ENCODE results near the gene GSDME. TPM values are rescaled to one million over a fixed set of nuclear protein-coding genes. Genes with fewer than 3 reads are reported as not detected.

GSDME gene
- total RNA-seq, 1 donor from 2014 or later = 9.3 TPM

DNA sequence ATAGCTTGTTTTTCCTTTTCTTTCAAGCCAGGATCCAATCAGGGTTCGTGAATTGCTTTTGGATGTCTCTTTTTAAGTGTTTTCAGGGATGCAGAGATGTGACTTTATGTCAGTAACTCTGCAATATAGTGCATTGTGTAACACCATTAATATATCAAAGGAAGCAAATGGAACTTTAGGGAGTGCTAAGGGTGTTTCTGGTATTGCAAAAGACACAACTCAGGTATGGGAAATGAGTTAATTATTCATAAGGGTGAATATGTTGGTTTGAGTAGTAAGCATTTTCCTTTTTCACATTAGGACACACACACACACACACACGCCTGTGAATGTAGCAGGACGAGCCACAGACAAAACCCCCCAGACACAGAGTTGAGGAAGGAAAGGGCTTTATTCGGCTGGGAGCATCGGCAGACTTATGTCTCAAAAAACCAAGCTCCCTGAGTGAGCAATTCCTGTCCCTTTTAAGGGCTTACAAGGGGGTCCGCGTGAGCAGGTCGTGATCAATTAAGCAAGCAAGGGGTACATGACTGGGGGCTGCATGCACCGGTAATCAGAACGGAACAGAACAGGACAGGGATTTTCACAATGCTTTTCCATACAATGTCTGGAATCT is 31.8 kb upstream of the GSDME start:
- no peaks in the 10 kb centered on the region for H3K27me3 Mint-ChIP-seq (ENCODE audit: low read depth)
- no peak overlapping the region for H3K4me3 Mint-ChIP-seq
- peaks cover 21% of the 10 kb centered on the region for H3K9me3 Mint-ChIP-seq
- no peak overlapping the region for H3K27ac Mint-ChIP-seq
- DNase-seq (ENCODE audit: low spot score in 2 of 2, unreplicated experiment in 2 of 2) = no peak
- H3K36me3 Mint-ChIP-seq = no peaks in the 10 kb centered on the region
- H3K4me1 Mint-ChIP-seq = no peaks in the 10 kb centered on the region
- TF ChIP-seq, protein P1, sequence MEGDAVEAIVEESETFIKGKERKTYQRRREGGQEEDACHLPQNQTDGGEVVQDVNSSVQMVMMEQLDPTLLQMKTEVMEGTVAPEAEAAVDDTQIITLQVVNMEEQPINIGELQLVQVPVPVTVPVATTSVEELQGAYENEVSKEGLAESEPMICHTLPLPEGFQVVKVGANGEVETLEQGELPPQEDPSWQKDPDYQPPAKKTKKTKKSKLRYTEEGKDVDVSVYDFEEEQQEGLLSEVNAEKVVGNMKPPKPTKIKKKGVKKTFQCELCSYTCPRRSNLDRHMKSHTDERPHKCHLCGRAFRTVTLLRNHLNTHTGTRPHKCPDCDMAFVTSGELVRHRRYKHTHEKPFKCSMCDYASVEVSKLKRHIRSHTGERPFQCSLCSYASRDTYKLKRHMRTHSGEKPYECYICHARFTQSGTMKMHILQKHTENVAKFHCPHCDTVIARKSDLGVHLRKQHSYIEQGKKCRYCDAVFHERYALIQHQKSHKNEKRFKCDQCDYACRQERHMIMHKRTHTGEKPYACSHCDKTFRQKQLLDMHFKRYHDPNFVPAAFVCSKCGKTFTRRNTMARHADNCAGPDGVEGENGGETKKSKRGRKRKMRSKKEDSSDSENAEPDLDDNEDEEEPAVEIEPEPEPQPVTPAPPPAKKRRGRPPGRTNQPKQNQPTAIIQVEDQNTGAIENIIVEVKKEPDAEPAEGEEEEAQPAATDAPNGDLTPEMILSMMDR (IDR thresholded peaks at IDR 0.05; ENCODE audit: unreplicated experiment) = no peak

DNA sequence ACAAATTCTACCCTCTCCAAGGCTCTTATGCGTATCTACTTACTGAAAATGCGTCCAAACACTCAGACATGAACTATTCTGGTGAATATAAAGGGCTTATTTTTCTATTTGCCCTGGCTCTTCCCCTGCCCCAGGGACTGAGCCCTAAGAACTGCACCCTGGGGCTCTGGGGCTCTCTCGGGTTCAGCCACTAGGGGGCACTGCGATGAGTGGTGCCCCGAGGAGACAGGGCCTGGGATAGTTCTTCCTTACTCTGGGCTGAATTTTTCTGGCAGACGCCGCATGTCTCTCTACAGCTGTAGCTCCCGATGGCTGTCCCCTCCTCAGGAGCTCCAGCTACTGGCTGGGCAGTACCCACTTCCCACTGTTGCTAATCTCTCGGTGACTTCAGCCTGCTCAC is 30.8 kb upstream of the GSDME start:
- TF ChIP-seq, protein P1 (IDR thresholded peaks at IDR 0.05; ENCODE audit: unreplicated experiment) = peak; percentile 47
- no peak for DNase-seq (ENCODE audit: low spot score in 2 of 2, unreplicated experiment in 2 of 2)
- Mint-ChIP-seq H3K9me3 (peaks cover 30% of the 10 kb centered on the region), H3K4me3 (no peak overlapping the region), H3K4me1 (no peaks in the 10 kb centered on the region), H3K36me3 (no peaks in the 10 kb centered on the region), H3K27me3 (ENCODE audit: low read depth) (no peaks in the 10 kb centered on the region), H3K27ac (no peak overlapping the region)

DNA sequence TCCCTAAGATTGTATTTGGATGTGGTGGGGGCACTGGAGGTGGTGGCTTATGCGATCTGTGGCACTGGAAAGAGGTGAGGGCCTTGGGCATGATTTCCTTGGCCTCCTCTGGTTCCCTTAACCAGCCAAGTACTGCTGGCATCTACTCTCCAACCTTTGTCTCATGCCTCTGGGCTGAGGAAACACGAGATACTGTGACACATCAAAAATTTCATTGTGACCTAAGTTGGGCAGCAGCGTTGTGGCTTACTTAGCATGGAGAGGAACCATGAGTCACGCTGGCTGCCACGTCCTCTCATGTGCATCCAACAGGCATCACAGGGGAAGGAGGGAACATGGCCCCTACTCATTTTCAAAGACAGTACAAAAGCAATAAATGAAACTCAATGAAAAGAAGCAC is 29.7 kb upstream of the GSDME start:
- TF ChIP-seq, protein P1 (IDR thresholded peaks at IDR 0.05; ENCODE audit: unreplicated experiment) = no peak
- DNase-seq (ENCODE audit: low spot score in 2 of 2, unreplicated experiment in 2 of 2) = no peak
- no peaks in the 10 kb centered on the region for H3K4me1 Mint-ChIP-seq
- H3K27me3 Mint-ChIP-seq (ENCODE audit: low read depth) = no peaks in the 10 kb centered on the region
- no peak overlapping the region for H3K27ac Mint-ChIP-seq
- H3K4me3 Mint-ChIP-seq = no peak overlapping the region
- peaks cover 30% of the 10 kb centered on the region for H3K9me3 Mint-ChIP-seq
- no peaks in the 10 kb centered on the region for H3K36me3 Mint-ChIP-seq

DNA sequence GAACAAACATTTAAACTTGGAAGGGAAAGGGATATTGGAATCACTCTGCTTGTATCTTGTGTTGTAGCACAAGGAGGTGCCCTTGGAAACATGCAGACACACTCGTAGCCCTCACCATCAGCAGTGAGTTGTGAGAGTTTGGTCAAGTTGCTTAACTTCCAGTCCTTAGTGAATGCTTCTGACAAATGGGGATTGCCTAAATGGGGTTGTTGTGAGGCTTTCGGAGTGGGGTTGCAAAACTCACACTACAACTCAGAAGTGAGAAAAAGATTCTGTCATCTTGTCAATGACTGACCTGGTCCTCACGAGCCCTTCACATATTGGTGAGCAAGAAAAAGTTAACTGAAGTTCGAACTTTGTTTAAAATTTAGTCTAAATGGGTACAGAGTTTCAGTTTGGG is 29.0 kb upstream of the GSDME start:
- TF ChIP-seq, protein P1 (IDR thresholded peaks at IDR 0.05; ENCODE audit: unreplicated experiment) = no peak
- peaks cover 30% of the 10 kb centered on the region for H3K9me3 Mint-ChIP-seq
- H3K4me3 Mint-ChIP-seq = no peak overlapping the region
- no peaks in the 10 kb centered on the region for H3K27me3 Mint-ChIP-seq (ENCODE audit: low read depth)
- no peak overlapping the region for H3K27ac Mint-ChIP-seq
- no peaks in the 10 kb centered on the region for H3K4me1 Mint-ChIP-seq
- no peaks in the 10 kb centered on the region for H3K36me3 Mint-ChIP-seq
- no peak for DNase-seq (ENCODE audit: low spot score in 2 of 2, unreplicated experiment in 2 of 2)

DNA sequence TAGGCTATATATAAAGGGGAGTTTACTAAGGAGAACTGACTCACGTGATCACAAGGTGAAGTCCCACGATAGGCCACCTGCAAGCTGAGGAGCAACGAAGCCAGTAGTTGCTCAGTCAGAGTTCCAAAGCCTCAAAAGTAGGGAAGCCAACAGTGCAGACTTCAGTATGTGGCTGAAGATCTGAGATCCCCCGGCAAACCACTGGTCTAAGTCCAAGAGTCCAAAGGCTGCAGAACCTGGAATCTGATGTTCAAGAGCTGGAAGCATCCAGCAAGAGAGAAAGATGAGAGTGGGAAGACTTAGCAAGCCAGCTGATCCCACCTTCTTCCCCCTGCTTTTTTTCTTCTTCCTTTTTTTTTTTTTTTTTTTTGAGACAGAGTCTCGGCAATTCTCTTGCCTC is 27.0 kb upstream of the GSDME start:
- H3K27ac Mint-ChIP-seq = no peak overlapping the region
- TF ChIP-seq, protein P1 (IDR thresholded peaks at IDR 0.05; ENCODE audit: unreplicated experiment) = no peak
- no peaks in the 10 kb centered on the region for H3K27me3 Mint-ChIP-seq (ENCODE audit: low read depth)
- H3K36me3 Mint-ChIP-seq = no peaks in the 10 kb centered on the region
- no peak overlapping the region for H3K4me3 Mint-ChIP-seq
- DNase-seq (ENCODE audit: low spot score in 2 of 2, unreplicated experiment in 2 of 2) = no peak
- no peaks in the 10 kb centered on the region for H3K4me1 Mint-ChIP-seq
- peaks cover 22% of the 10 kb centered on the region for H3K9me3 Mint-ChIP-seq

DNA sequence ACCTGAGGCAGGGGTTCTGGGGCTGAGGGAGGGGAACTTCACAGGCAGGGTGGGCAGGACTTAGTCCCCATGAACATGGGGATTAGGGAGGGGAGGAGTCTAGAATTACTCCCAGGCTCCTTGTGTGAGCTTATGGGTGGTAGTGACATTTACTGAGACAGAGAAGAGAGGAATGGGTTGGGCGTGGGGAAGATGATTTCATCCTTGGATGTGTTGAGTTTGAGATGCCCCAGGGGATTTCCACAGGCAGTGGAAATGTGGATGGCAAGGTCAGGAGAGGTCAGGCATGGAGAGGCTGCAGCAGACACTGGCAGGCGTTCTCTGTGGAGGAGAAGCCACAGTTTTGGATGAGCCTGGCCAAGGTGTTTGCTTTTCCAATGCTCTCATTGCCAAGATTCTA is 26.4 kb upstream of the GSDME start:
- no peak for DNase-seq (ENCODE audit: low spot score in 2 of 2, unreplicated experiment in 2 of 2)
- TF ChIP-seq, protein P1 (IDR thresholded peaks at IDR 0.05; ENCODE audit: unreplicated experiment) = no peak
- no peaks in the 10 kb centered on the region for H3K4me1 Mint-ChIP-seq
- no peaks in the 10 kb centered on the region for H3K36me3 Mint-ChIP-seq
- H3K27me3 Mint-ChIP-seq (ENCODE audit: low read depth) = no peaks in the 10 kb centered on the region
- H3K27ac Mint-ChIP-seq = no peak overlapping the region
- peaks cover 16% of the 10 kb centered on the region for H3K9me3 Mint-ChIP-seq
- no peak overlapping the region for H3K4me3 Mint-ChIP-seq
